ENCODE results near the gene NSMCE3.

The NSMCE3 gene

DNA sequence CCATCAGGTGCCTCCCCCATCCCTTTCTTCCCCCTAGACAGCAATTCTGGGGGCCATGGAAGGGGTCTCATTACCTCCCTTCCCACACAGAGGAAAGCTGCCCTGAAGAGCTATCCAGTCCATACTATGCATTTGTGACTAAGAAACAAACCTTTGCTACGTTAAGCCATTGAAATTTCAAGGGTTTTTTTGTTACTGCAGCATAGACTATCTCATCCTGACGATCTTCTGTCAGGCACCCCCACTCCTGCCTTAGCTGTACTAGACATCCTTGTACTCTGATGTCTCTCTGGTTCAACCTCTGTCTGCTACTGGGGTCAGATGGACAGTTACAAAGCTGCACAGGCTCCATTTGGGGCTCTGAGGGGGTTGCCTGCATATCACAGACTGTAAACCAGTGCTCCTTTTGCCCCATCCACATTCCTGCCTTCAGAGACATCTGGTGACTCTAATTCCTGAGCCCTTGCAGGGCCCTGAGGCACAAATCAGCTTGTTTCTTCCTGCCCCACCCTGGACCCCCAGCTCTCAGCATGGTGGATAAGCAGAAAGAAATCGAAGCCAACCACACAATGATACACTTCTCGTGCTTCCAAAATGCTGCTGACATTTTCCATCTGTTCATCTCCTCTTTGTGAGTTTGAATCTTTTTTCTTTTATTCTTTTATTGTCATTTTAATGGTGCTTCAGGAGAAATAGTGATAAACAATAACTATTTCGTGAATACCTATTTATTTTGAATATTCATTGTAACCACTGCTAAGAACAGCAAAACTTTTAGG is 21.6 kb upstream of the NSMCE3 start:
- no peaks in the 10 kb centered on the region for H3K9me3 ChIP-seq
- no peak for DNase-seq
- no peak overlapping the region for H3K4me3 ChIP-seq
- H3K27ac ChIP-seq, result no peak overlapping the region
- no peaks in the 10 kb centered on the region for H3K27me3 ChIP-seq
- TF ChIP-seq, protein P1, sequence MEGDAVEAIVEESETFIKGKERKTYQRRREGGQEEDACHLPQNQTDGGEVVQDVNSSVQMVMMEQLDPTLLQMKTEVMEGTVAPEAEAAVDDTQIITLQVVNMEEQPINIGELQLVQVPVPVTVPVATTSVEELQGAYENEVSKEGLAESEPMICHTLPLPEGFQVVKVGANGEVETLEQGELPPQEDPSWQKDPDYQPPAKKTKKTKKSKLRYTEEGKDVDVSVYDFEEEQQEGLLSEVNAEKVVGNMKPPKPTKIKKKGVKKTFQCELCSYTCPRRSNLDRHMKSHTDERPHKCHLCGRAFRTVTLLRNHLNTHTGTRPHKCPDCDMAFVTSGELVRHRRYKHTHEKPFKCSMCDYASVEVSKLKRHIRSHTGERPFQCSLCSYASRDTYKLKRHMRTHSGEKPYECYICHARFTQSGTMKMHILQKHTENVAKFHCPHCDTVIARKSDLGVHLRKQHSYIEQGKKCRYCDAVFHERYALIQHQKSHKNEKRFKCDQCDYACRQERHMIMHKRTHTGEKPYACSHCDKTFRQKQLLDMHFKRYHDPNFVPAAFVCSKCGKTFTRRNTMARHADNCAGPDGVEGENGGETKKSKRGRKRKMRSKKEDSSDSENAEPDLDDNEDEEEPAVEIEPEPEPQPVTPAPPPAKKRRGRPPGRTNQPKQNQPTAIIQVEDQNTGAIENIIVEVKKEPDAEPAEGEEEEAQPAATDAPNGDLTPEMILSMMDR (IDR thresholded peaks at IDR 0.05), result no peak
- intact Hi-C loops (cut with DNase I; ENCODE audit: low total_unique reads), result no loop called here
- H3K4me1 ChIP-seq, result no peaks in the 10 kb centered on the region
- H3K36me3 ChIP-seq, result no peaks in the 10 kb centered on the region

DNA sequence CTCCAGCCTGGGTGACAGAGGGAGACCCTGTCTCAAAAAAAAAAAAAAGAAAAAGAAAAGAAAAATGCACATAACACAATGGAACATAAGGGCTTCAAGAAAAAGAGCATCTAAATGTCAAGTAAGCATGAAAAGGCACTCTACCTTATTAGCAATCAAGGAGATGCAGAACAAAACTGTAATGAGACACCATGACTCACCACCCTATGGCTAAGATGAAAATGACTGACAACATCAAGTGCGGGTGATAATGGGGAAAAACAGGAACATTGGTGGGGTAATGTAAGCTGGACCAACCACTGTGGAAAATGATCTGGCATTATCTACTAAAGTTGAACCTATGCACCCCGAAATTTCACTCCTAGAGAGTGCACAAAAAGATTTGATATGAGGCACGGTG is 19.6 kb upstream of the NSMCE3 start:
- intact Hi-C loops (cut with DNase I; ENCODE audit: low total_unique reads), result no loop called here
- no peak for DNase-seq
- no peaks in the 10 kb centered on the region for H3K4me1 ChIP-seq
- H3K27me3 ChIP-seq, result peaks cover 0 to 2% of the 10 kb centered on the region in 2 donors
- TF ChIP-seq, protein P1 (IDR thresholded peaks at IDR 0.05), result no peak
- H3K36me3 ChIP-seq, result no peaks in the 10 kb centered on the region
- no peak overlapping the region for H3K27ac ChIP-seq
- H3K9me3 ChIP-seq, result no peaks in the 10 kb centered on the region
- no peak overlapping the region for H3K4me3 ChIP-seq

DNA sequence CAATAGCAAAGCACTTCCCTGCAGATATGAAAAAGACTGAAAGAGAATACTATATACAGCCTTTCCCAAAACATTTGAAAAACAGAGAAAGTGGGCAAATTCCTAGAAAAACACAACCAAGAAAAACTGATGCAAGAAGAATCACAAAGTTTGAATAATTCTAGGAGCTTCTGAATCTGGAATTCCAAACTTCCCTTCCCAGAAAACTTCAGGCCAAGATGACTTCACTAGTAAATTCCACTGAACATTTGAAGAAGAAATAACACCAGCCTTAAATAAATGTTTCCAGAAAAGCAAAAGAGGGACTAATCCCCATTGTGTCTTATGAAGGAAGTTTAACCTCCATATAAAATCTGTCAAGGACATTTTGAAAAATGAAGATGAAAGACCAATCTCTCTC is 15.8 kb upstream of the NSMCE3 start:
- intact Hi-C loops (cut with DNase I; ENCODE audit: low total_unique reads), result no loop called here
- no peaks in the 10 kb centered on the region for H3K9me3 ChIP-seq

DNA sequence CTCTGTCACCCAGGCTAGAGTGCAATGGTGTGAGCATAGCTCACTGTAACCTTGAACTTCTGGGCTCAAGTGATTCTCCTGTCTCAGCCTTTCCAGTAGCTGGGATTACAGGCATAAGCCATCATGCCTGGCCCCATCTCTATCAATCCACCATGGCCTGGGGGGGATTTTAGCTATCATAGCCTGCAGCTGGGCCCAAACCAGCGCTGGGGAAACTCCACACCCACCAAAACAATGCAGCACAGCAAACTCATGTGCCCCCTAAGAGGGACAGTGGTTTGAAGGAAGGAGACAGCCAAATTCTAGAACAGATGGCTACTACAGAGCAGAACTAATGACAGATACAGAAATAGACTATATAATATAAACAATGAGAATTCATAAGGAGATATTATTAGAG is 13.8 kb upstream of the NSMCE3 start:
- no peak overlapping the region for H3K4me3 ChIP-seq
- intact Hi-C loops (cut with DNase I; ENCODE audit: low total_unique reads), result no loop called here
- H3K9me3 ChIP-seq, result no peaks in the 10 kb centered on the region
- no peak overlapping the region for H3K27ac ChIP-seq
- H3K36me3 ChIP-seq, result no peaks in the 10 kb centered on the region
- TF ChIP-seq, protein P1 (IDR thresholded peaks at IDR 0.05), result no peak
- H3K27me3 ChIP-seq, result peaks cover 0 to 2% of the 10 kb centered on the region in 2 donors
- DNase-seq, result no peak
- no peaks in the 10 kb centered on the region for H3K4me1 ChIP-seq

More for the DNA sequence above, 15.8 kb upstream of the NSMCE3 start:
- Histone ChIP-seq H3K4me1 (no peaks in the 10 kb centered on the region), H3K27ac (no peak overlapping the region), H3K36me3 (no peaks in the 10 kb centered on the region), H3K4me3 (no peak overlapping the region), H3K27me3 (peaks cover 0 to 2% of the 10 kb centered on the region in 2 donors)
- TF ChIP-seq, protein P1 (IDR thresholded peaks at IDR 0.05), result no peak
- no peak for DNase-seq

DNA sequence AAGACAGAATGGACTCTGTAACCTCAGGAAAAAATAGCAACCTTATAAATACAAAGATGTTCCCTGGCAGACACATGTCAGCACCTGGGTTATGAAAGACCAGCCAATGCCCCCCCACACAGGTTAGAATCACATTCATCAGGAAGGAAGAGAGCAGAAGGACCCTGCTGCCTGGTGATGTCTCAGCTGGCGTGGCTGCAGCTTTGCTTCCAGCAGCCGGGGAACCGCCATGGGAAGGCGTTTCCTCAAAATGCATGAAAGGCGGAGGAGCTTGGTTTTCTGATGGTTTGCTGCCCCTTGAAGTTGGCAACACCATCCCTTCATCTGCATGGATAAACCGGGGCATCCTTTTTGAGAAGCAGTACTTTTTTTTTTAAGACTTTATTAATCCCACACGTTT is 10.9 kb upstream of the NSMCE3 start:
- no peak for DNase-seq
- Histone ChIP-seq H3K9me3 (no peaks in the 10 kb centered on the region), H3K4me1 (no peaks in the 10 kb centered on the region), H3K4me3 (no peak overlapping the region), H3K27me3 (peaks cover 0 to 2% of the 10 kb centered on the region in 2 donors), H3K27ac (no peak overlapping the region), H3K36me3 (no peaks in the 10 kb centered on the region)
- TF ChIP-seq, protein P1 (IDR thresholded peaks at IDR 0.05), result no peak
- intact Hi-C loops (cut with DNase I; ENCODE audit: low total_unique reads), result no loop called here
